Stimulated activated CD8-positive, alpha-beta memory T cell treated with anti-CD3 and anti-CD28 coated beads, Interleukin-15, amount 100 ng/mL, for 48 hours (primary cell): Measurements from ENCODE around the gene SIM2.

Source experiments
- DNase-seq, 2 donors: peaks; one replicate each; pipeline ENCODE4 v3.0.0-alpha.2; 2020; ENCODE audit warnings: low read depth in 2 of 2

Gene SIM2

GRCh38 chr21:36716836-36717235 lies 17.9 kb downstream of the SIM2 start:
- no peak for DNase-seq

GRCh38 chr21:36717976-36718375 lies 19.1 kb downstream of the SIM2 start:
- DNase-seq, result no peak

DNA sequence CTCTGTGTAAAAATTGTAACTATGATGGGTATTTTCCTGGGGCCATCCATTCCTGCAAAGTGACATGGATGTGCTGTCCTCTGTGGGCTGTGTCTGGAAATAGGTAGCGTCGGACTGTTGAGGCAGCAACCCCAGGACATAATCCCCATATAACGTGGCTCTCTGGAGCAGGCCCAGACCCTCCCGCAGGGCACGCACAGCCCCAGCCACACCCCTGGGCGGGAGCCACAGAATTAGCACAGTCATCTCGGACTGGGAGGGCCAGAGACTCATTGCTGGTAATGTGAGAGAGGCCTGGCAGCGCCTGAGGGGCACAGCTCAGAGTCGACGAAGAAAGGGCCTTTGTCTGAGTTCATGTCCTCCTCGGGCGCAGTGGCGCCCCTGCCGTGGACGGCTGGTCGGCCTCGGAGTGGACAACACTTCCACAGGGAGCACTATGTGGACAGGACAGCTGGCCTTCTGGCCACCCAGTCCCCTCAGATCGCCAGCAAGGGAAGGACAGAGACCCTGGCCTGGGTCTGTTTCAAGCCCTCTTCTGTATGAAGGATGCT lies 20.1 kb downstream of the SIM2 start:
- no peak for DNase-seq

GRCh38 chr21:36719614-36720013 lies 20.7 kb downstream of the SIM2 start:
- DNase-seq, result no peak

GRCh38 chr21:36721817-36722216 lies 22.9 kb downstream of the SIM2 start:
- no peak for DNase-seq

DNA sequence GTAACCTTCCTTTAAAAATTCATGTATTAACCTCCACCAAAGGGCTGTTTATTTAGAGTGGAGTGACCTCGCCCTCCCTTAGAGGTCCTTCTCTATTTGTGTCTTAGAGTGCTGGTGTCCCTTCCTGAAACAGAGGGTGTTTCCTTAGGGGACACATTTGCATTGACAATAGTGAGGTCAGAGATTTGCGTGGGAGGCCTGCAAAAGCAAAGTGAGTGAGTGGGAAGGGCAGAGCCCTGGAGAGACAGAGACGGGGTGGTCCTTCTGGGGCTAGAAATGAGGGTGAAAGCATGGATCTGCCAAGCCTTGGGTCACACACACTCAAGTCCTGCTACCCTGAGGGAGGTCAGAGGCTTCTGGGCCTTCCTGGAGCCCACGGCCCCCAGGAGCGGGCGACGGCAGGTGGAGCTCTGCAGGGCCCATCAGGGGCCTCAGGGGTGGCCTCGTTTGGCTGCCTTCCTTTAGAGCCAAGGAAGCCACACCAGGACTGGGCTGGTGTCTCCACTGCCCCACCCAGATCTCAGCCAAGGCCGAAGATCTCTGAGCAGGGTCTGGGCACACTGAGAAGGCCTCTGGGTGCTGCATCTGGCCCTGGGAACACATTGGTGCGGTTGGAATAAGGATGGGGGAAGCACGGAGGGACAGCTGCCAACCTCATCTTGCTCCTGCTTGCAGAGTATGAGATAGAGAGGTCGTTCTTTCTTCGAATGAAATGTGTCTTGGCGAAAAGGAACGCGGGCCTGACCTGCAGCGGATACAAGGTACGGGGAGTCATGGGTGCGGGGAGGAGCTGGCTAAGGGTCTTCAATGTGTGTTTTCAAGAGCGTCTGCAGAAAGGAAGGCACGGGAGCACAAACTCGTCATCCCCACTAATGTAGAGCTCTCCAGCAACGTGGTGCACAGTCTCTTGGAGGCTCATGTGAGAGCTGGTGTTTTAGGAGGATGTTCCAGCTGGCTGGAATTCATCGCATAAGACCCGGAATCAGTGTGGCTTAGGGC lies 23.8 kb downstream of the SIM2 start:
- DNase-seq, result no peak

- DNase-seq, result no peak
Measured at GRCh38 chr21:36723371-36723881, 24.5 kb downstream of the SIM2 start.

DNA sequence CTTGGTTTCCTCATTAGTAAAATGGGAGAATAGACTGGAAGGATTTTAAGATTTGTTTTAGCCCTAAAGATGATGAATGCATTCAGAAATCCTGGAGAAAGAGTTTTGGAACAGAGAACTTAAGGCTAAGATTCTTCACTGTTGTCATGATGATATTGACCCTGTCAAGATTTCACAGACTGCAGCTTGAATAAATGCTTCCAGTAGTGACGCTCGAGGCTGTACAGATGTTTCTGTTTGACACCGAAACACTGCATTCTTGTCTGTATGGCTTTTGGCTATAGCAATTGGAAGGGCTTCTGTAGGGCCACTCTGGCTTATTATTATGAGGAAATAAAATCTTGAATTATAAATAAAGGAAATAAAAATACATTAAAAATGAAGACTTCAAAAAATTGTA lies 25.7 kb downstream of the SIM2 start:
- DNase-seq, result no peak

DNA sequence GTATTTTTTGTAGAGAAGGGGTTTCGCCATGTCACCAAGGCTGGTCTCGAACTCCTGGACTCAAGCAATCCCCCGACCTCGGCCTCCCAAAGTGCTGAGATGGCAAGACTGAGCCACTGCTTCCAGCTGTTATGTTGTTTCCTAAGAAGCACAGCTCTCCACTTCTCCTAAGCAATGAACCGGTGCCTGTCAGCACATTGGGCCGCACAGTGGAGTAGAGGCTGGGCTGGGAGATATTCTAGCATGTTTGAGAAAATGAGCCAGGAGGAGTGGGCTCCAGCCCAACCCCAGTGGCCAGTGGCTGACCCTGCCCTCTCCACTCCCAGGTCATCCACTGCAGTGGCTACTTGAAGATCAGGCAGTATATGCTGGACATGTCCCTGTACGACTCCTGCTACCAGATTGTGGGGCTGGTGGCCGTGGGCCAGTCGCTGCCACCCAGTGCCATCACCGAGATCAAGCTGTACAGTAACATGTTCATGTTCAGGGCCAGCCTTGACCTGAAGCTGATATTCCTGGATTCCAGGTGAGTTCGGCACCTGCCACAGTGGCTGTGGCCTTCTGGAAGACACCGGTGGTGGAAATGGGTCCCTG lies 27.0 kb downstream of the SIM2 start:
- DNase-seq, result no peak

DNA sequence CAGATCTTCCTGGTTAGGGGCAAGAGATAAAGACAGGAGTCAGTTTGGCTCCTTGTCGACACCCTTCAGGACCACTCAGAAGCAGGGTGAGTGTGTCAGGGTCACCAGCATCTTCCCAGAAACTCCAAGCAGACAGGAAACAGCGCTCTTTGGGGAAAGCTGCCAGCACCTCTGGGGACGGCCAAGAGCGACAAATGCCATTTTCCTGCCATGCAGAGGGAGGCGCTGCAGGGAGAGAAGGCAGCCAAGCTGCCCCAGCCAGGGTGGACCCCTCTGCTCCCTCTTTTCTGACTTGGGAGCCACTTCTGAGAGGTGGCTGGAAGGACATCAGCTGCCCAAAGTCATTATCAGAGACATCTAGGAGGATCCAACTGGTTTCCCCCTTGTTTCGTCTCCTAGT lies 29.0 kb downstream of the SIM2 start:
- DNase-seq, result no peak

DNA sequence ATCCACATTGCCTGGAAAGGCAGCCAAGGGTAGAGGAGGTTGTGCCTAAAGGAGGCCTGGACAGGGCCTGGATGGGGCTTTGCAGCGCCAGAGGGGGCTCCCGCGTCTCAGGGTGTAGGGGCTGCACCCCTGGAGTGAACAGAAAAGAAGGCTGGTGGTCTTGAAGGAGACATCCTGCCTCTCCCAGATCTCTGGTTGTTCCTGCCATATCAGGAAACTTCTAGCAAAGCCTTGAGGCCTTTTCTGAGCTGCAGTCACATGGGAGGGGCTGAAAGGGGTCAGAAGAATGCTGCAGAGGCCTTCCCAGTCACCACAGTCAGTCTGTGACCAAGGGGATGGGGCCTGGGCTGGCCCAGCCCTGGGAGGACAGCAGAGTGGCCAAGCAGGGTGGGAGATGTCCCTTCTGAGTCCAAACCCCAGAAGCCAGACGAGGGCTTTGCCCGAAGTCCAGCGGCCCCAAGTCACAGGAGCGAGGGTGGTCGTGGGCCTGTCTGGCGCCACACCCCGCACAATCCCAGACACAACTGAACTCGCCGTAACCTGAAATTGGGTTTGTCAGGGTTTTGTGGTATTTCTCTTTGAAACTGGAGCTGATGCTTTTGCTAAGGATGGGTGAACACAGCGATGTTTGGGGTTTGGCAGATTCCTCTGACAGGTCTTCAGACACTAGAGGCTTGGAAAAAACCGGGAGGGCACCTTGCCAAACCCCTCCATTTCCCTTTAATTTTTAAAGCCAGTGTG lies 29.6 kb downstream of the SIM2 start:
- DNase-seq, result no peak

DNA sequence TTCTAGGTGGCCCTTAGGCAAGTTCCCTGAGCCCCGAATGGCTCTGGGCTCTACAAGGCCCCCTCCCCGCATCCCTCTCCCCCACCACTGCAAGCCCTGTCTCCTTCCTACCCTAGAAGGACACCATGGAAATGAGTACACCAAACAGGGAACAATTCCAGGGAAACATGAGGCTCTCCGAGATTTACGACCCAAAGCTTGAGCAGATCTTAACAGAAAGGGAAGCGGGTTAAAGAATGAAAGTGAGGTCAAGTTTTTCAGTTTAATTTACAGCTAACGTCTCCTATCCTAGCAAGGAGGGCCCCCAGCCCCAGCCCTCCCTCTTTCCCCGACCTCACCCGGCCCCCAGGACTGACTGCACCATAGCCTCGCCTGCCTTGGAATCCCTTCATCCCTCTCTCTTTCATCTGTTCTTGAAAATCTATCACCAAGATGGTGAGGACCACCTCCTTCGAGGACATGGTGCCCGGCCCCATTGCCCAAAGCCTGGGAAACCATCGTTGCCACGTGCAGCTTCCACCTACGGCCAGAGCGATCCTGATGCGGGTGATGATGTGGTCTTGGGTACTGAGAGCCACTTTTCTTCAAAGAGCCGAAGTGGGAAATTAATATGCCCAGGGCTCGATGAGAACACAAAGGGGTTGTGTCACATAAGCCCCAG lies 30.5 kb downstream of the SIM2 start:
- no peak for DNase-seq

DNA sequence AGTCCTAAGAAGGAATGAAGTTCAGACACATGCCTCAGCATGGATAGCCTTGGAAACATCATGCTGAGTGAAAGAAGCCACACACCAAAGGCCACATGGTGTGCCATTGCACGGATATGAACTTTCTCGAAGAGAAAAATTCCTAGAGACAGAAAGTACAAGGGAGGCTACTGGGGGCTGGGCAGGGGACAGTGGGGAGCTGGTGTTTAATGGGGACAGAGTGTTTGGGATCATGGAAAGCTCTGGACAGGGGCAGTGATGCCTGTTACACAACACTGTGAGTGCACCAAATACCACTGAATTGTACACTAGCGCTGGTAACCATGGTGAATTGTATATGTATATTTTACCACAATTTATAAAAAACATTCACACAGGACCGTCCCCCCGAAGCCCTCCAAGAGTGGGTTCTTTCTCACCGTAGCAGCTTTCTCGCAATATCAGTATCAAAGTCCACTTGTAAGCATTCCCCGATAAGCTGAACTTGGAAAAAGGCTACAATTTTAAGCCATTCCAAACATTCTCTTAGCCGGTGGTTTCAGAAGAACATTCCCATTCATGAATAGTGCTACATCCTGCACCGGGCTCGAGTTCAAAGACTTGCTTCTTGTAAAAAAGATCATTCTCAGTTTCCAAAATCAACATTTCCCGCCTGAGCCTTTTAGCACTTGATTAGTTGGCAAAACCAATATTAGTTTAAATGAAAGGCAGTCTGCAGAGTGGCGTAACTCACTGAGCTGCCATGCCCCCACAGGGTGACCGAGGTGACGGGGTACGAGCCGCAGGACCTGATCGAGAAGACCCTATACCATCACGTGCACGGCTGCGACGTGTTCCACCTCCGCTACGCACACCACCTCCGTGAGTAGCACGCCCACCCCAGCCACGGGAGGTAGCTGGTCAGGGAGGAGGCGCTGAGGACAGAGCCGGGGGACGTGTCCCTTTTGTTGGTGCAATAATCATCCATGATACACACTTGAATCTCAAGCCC lies 31.7 kb downstream of the SIM2 start:
- DNase-seq, result no peak

DNA sequence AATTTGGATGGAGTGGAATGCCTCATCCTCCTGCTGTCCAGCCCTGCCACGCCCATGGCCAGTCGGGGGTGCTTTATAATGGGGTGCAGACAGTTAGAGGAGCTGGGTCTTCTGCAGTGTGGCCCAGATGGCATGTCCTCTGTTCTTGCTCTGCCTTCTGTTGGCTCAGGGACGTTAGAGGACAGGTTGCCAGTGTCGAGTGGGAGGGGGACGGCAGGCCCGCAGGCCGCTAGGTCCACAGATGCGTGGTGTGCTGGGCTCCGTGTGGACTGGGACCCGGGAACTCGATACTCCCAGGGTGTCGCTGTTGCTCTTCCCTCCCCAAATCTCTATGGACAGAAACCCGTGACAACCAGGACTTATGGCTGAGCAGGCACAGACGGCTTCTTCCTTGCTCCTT lies 33.3 kb downstream of the SIM2 start:
- DNase-seq, result no peak

- no peak for DNase-seq
Measured at GRCh38 chr21:36732761-36733160, 33.8 kb downstream of the SIM2 start.

DNA sequence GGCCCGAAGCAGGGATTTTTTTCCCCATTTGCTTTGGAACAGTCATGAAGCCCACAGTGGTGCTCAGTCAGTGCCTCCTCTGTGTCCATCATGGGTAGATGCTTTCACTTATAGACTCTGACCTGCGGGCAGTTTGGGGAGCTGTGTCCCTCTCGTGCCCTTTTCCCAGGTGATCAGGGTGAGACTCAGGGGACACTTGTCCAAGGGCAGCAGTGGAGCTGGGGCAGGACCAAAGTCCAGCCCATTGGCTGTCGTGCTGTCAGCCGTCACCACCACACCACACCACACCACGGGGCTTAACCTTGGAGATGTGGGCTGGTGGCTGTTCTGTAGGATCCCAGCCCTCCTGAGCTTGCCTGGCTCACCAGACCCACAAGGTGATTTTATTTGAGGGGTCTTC lies 34.9 kb downstream of the SIM2 start:
- no peak for DNase-seq

DNA sequence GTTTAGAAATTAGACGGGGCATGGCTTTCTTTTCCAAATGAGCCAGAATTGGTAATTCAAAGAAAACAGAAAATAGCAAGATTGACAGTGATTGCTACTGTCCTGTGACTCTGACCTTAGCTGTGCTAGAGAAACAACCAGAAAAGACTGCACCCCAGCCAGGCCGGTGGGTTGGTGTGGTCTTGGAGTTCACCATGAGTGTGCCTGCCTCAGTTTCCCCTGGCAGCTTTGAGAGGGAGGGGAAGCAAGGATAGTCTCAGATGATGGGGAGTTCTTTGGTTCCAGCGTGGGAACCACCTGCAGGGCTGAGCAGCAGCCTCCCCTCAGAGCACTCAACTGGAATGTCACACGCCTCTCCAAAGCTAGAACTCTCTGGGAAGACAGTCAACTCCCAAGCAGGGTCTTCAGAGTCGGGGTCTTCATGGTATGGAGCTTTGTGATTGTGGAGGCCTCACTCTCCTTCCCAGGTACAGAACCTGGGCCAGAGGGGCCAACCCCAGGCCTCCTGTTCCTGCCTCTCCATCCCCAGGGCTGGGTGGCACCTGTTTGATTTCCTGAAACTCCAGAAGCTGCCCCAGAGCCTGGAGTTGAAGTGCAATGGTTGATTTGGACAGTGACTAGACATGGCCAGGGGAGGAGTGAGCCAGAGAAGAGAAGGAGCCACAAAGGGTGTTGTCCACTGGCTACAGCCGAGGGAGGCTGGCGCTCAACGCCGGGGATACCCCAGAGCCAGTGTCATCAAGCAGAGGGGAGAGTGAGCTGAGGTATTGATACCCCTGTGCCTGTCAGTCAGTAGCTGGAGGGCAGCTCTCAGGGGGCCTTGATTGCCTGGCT lies 35.7 kb downstream of the SIM2 start:
- DNase-seq, result no peak

DNA sequence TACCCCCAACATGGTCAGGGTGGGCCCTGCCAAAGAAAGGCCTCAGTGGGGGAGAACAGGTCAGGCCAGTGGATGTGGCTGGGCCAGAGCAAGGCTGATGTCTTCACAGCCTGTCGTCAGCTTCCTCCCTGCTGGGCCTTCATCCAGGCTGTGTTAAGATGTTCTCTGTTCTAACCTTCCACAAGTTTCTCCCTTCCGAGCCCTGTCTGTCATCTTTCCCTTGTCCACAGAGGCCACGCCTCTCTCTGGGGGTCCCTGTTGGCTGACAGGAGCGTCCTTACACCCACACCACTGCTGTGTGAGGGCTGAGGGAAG lies 36.2 kb downstream of the SIM2 start:
- no peak for DNase-seq

GRCh38 chr21:36735724-36736320 lies 36.9 kb downstream of the SIM2 start:
- no peak for DNase-seq
